Fibroblast of upper back skin (primary cell): ENCODE data around the gene OBSCN.

ENCODE experiments used
- DNase-seq: peaks from one replicate; pipeline ENCODE4 v3.0.0-alpha.2; 2013

OBSCN gene

GRCh38 chr1:228293393-228293792 is 85.5 kb downstream of the OBSCN start:
- DNase-seq: no peak

GRCh38 chr1:228293816-228294500 is 86.1 kb downstream of the OBSCN start:
- DNase-seq: no peak

- no peak for DNase-seq
These were observed 86.9 kb downstream of the OBSCN start for GRCh38 chr1:228294717-228295116.

GRCh38 chr1:228295201-228295600 is 87.4 kb downstream of the OBSCN start:
- DNase-seq: no peak

GRCh38 chr1:228295981-228296380 is 88.1 kb downstream of the OBSCN start:
- no peak for DNase-seq

GRCh38 chr1:228297242-228297641 is 89.4 kb downstream of the OBSCN start:
- no peak for DNase-seq

- DNase-seq: no peak
These were observed 90.0 kb downstream of the OBSCN start for GRCh38 chr1:228297822-228298221.

GRCh38 chr1:228298471-228298870 is 90.6 kb downstream of the OBSCN start:
- DNase-seq: no peak

- DNase-seq: no peak
These were observed 91.4 kb downstream of the OBSCN start for GRCh38 chr1:228299211-228299610.

- no peak for DNase-seq
These were observed 92.1 kb downstream of the OBSCN start for GRCh38 chr1:228299901-228300300.

GRCh38 chr1:228302086-228302485 is 94.2 kb downstream of the OBSCN start:
- DNase-seq: no peak

GRCh38 chr1:228303596-228303995 is 95.8 kb downstream of the OBSCN start:
- DNase-seq: no peak

GRCh38 chr1:228304225-228304624 is 96.4 kb downstream of the OBSCN start:
- DNase-seq: no peak

- no peak for DNase-seq
These were observed 97.0 kb downstream of the OBSCN start for GRCh38 chr1:228304766-228305395.

GRCh38 chr1:228305721-228306152 is 97.9 kb downstream of the OBSCN start:
- DNase-seq: no peak

GRCh38 chr1:228306275-228307217 is 98.7 kb downstream of the OBSCN start:
- DNase-seq: no peak

GRCh38 chr1:228307218-228308023 is 99.6 kb downstream of the OBSCN start:
- no peak for DNase-seq

GRCh38 chr1:228308085-228308601 is 100.3 kb downstream of the OBSCN start:
- no peak for DNase-seq

GRCh38 chr1:228308628-228309325 is 100.9 kb downstream of the OBSCN start:
- no peak for DNase-seq

- DNase-seq: no peak
These were observed 101.7 kb downstream of the OBSCN start for GRCh38 chr1:228309326-228310067.

- no peak for DNase-seq
These were observed 102.4 kb downstream of the OBSCN start for GRCh38 chr1:228310162-228310792.
